ENCODE measurements around the gene BCAP31.

BCAP31 gene

GRCh38 chrX:153657161-153657560 is 67.0 kb downstream of the BCAP31 start:
- DNase-seq (ENCODE audit: low read depth in 2 of 3, low spot score in 1 of 3): no peak

GRCh38 chrX:153653556-153653955 is 70.6 kb downstream of the BCAP31 start:
- no peak for DNase-seq (ENCODE audit: low read depth in 2 of 3, low spot score in 1 of 3)

GRCh38 chrX:153651540-153652079 is 72.6 kb downstream of the BCAP31 start:
- no peak for DNase-seq (ENCODE audit: low read depth in 2 of 3, low spot score in 1 of 3)

GRCh38 chrX:153650959-153651358 is 73.2 kb downstream of the BCAP31 start:
- no peak for DNase-seq (ENCODE audit: low read depth in 2 of 3, low spot score in 1 of 3)

Measured in stimulated activated CD4-positive, alpha-beta T cell treated with anti-CD3 and anti-CD28 coated beads, Interleukin-12 subunit alpha, Interleukin-12 subunit beta, amount 100 ng/mL, for 48 hours (primary cell).